SK-N-SH treated with all-trans-retinoic acid at 6 μM for 48 hours (cell line): ENCODE data around the gene LRRC58.

ENCODE experiments used
- ATAC-seq: fragments of 200-7000 bp; cut with Tn5 transposase; 3 replicates; pipeline ENCODE4 v1.9.1; 2020; ENCODE audit warnings: mild to moderate bottlenecking, moderate library complexity
- ARNTL ChIP-seq: fragments of 450-650 bp; formaldehyde crosslinking; IDR thresholded peaks from 2 replicates; pipeline ENCODE4 v1.5.0; 2020; ENCODE audit warnings: low read depth, mild to moderate bottlenecking, moderate library complexity, borderline replicate concordance
- BACH2 ChIP-seq: fragments of 250-450 bp; sonication (Bioruptor Pico); IDR thresholded peaks from 2 replicates; pipeline ENCODE4 v1.9.0; 2021; ENCODE audit warnings: mild to moderate bottlenecking, borderline replicate concordance
- CSDC2 ChIP-seq: fragments of 250-450 bp; sonication (Bioruptor Pico); IDR thresholded peaks from 2 replicates; pipeline ENCODE4 v1.5.0; 2020; ENCODE audit warnings: mild to moderate bottlenecking, moderate library complexity
- CSRNP3 ChIP-seq: fragments of 250-450 bp; sonication (Bioruptor Pico); IDR thresholded peaks from 2 replicates; pipeline ENCODE4 v1.5.1; 2021; ENCODE audit warnings: mild to moderate bottlenecking, moderate library complexity
- ESRRG ChIP-seq: fragments of 250-450 bp; sonication (Bioruptor Pico); IDR thresholded peaks from 2 replicates; pipeline ENCODE4 v1.6.1; 2021; ENCODE audit warnings: mild to moderate bottlenecking
- GLIS3 ChIP-seq: fragments of 250-450 bp; sonication (Bioruptor Pico); IDR thresholded peaks from 2 replicates; pipeline ENCODE4 v1.5.0; 2020; ENCODE audit warnings: mild to moderate bottlenecking, moderate library complexity
- ISL1 ChIP-seq: fragments of 250-450 bp; sonication (Bioruptor Pico); IDR thresholded peaks from 2 replicates; pipeline ENCODE4 v2.1.2; 2022; ENCODE audit warnings: mild to moderate bottlenecking, moderate library complexity
- PATZ1 ChIP-seq: fragments of 250-450 bp; sonication (Bioruptor Pico); IDR thresholded peaks from 2 replicates; pipeline ENCODE4 v1.8.0; 2020; ENCODE audit warnings: mild to moderate bottlenecking, moderate library complexity, borderline replicate concordance
- PPARA ChIP-seq: fragments of 250-450 bp; sonication (Bioruptor Pico); IDR thresholded peaks from 2 replicates; pipeline ENCODE4 v1.5.0; 2020; ENCODE audit warnings: mild to moderate bottlenecking, borderline replicate concordance
- RARB ChIP-seq: fragments of 250-450 bp; sonication (Bioruptor Pico); IDR thresholded peaks from 2 replicates; pipeline ENCODE4 v1.8.0; 2021; ENCODE audit warnings: mild to moderate bottlenecking, moderate library complexity
- SNAI2 ChIP-seq: fragments of 250-450 bp; sonication (Bioruptor Pico); IDR thresholded peaks from 2 replicates; pipeline ENCODE4 v1.5.0; 2020; ENCODE audit warnings: mild to moderate bottlenecking, moderate library complexity
- TCF4 ChIP-seq: fragments of 250-450 bp; sonication (Bioruptor Pico); IDR thresholded peaks from 2 replicates; pipeline ENCODE4 v1.8.0; 2021; ENCODE audit warnings: mild to moderate bottlenecking, moderate library complexity, borderline replicate concordance
- TOX ChIP-seq: fragments of 250-450 bp; sonication (Bioruptor Pico); IDR thresholded peaks from 2 replicates; pipeline ENCODE4 v1.8.0; 2021; ENCODE audit warnings: mild to moderate bottlenecking, moderate library complexity, borderline replicate concordance
- TSHZ2 ChIP-seq: fragments of 250-450 bp; sonication (Bioruptor Pico); IDR thresholded peaks from 2 replicates; pipeline ENCODE4 v1.5.0; 2020; ENCODE audit warnings: mild to moderate bottlenecking, moderate library complexity
- ZC3H10 ChIP-seq: fragments of 250-450 bp; sonication (Bioruptor Pico); IDR thresholded peaks from 2 replicates; pipeline ENCODE4 v1.5.1; 2021; ENCODE audit warnings: mild to moderate bottlenecking, moderate library complexity
- ZFP3 ChIP-seq: fragments of 250-450 bp; sonication (Bioruptor Pico); IDR thresholded peaks from 2 replicates; pipeline ENCODE4 v1.5.0; 2020; ENCODE audit warnings: mild to moderate bottlenecking, moderate library complexity
- ZFP30 ChIP-seq: fragments of 450-650 bp; formaldehyde crosslinking; IDR thresholded peaks from 2 replicates; pipeline ENCODE4 v1.5.0; 2022; ENCODE audit warnings: mild to moderate bottlenecking, moderate library complexity
- ZNF565 ChIP-seq: fragments of 450-650 bp; formaldehyde crosslinking; conservative IDR thresholded peaks from 2 replicates; pipeline ENCODE4 v1.5.0; 2020; ENCODE audit warnings: low read depth, mild to moderate bottlenecking, moderate library complexity
- ZNF70 ChIP-seq: fragments of 450-650 bp; formaldehyde crosslinking; IDR thresholded peaks from 2 replicates; pipeline ENCODE4 v1.5.0; 2020; ENCODE audit warnings: mild to moderate bottlenecking, moderate library complexity
- ZNF8 ChIP-seq: fragments of 450-650 bp; formaldehyde crosslinking; IDR thresholded peaks from 2 replicates; pipeline ENCODE4 v1.5.0; 2020; ENCODE audit warnings: mild to moderate bottlenecking, moderate library complexity
- TF ChIP-seq, protein P1 (sequence below): fragments of 250-450 bp; sonication (Bioruptor Pico); IDR thresholded peaks from 2 replicates; pipeline ENCODE4 v1.5.1; 2020; ENCODE audit warnings: low read depth, mild to moderate bottlenecking, moderate library complexity
- TF ChIP-seq, protein P2 (sequence below): fragments of 250-450 bp; sonication (Bioruptor Pico); IDR thresholded peaks from 2 replicates; pipeline ENCODE4 v1.8.0; 2021; ENCODE audit warnings: low read depth, mild to moderate bottlenecking, moderate library complexity, borderline replicate concordance

LRRC58 gene

GRCh38 chr3:120289636-120290035 lies 59.5 kb downstream of the LRRC58 start (continued):
- TF ChIP-seq RARB (CRISPR knock-in tag) (no peak), SNAI2 (CRISPR knock-in tag) (no peak), TOX (no peak), ZFP3 (no peak)
- TF ChIP-seq, all 23 proteins: peak for 0

DNA sequence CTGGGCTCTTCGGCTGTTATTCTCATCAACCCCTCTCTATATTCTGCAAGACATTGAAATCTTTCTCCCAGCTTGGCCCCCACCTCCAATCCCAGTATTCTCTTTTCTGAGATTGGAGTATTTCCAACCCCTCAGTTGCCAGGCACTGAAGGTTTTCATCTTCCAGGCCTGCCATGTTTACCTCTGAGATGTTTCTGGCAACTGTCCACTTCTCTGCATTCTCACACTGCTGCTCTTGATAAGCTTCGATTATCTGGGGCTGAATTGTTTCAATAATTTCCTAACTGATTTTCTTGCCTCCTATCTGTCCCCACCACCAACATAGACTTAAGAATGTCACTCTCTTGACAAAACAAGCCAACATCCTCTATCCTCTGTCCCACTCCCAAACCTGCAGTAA lies 62.7 kb downstream of the LRRC58 start:
- no peak for ATAC-seq
- no peak for TF ChIP-seq RARB (CRISPR knock-in tag)
- no peak for TF ChIP-seq ESRRG (CRISPR knock-in tag)
- TF ChIP-seq ZNF70: no peak
- TF ChIP-seq ZC3H10 (CRISPR knock-in tag): no peak
- TF ChIP-seq ARNTL (CRISPR knock-in tag): no peak
- no peak for TF ChIP-seq CSRNP3
- TF ChIP-seq ISL1: no peak
- TF ChIP-seq SNAI2 (CRISPR knock-in tag): no peak
- no peak for TF ChIP-seq CSDC2 (CRISPR knock-in tag)
- no peak for TF ChIP-seq BACH2
- TF ChIP-seq ZNF565 (CRISPR knock-in tag): no peak
- TF ChIP-seq ZFP3: no peak
- no peak for TF ChIP-seq TOX
- TF ChIP-seq TSHZ2: no peak
- TF ChIP-seq, protein P1, sequence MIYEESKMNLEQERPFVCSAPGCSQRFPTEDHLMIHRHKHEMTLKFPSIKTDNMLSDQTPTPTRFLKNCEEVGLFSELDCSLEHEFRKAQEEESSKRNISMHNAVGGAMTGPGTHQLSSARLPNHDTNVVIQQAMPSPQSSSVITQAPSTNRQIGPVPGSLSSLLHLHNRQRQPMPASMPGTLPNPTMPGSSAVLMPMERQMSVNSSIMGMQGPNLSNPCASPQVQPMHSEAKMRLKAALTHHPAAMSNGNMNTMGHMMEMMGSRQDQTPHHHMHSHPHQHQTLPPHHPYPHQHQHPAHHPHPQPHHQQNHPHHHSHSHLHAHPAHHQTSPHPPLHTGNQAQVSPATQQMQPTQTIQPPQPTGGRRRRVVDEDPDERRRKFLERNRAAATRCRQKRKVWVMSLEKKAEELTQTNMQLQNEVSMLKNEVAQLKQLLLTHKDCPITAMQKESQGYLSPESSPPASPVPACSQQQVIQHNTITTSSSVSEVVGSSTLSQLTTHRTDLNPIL (CRISPR knock-in tag): no peak
- TF ChIP-seq GLIS3: no peak
- no peak for TF ChIP-seq ZFP30 (CRISPR knock-in tag)
- TF ChIP-seq ZNF8: no peak
- TF ChIP-seq, protein P2, sequence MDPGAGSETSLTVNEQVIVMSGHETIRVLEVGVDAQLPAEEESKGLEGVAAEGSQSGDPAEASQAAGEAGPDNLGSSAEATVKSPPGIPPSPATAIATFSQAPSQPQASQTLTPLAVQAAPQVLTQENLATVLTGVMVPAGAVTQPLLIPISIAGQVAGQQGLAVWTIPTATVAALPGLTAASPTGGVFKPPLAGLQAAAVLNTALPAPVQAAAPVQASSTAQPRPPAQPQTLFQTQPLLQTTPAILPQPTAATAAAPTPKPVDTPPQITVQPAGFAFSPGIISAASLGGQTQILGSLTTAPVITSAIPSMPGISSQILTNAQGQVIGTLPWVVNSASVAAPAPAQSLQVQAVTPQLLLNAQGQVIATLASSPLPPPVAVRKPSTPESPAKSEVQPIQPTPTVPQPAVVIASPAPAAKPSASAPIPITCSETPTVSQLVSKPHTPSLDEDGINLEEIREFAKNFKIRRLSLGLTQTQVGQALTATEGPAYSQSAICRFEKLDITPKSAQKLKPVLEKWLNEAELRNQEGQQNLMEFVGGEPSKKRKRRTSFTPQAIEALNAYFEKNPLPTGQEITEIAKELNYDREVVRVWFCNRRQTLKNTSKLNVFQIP: no peak
- TF ChIP-seq PPARA (CRISPR knock-in tag): no peak

- no peak for ATAC-seq
Measured at GRCh38 chr3:120285508-120285841, 63.7 kb downstream of the LRRC58 start.

DNA sequence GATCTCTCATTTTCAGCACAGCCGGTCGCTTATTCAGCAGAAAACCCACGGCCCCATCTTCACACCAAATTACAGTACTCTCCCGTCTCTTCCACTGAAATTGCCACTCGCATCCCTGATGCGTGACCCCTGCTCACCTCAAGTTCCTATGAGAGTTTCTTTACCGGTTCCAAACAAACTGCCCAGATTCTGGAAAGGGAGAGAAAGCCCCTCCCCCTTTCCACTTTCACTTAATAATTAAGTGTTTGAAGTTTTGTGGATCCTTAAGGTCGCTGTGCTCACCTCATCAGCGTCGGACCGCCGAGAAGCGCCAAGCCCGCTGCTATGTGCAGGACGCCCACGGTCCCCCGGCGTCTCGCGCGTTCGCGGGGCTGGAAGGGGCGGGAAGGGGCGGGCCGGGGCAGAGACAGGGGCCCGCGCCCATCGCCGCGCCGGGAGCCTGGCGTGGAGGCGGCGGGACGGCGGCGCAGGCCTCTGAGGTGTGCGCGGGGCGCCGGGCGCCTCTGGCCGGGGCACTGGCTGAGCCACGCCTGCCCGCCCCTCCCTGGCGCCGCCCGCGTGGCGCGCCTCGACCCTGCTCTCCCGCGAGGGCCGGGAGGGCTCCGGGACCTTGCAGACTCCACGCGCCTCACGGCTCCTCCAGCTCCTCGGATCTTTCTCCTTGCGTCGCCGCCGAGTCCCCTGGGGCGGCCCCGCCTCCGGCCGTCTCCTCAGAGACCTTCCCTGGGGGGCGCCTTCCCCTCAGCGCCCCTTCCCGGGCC lies 64.2 kb downstream of the LRRC58 start, which contains the start of gene GPR156:
TSS of gene GPR156 (minus strand) at position 476 of the 761 bp plus-strand sequence. CDS start 41,124 bp downstream, outside the sequence.
- ATAC-seq: peak; percentile 86
- TF ChIP-seq ZNF70 (no peak), TCF4 (no peak), ZNF565 (CRISPR knock-in tag) (no peak), ZNF8 (no peak), TSHZ2 (no peak), PATZ1 (CRISPR knock-in tag) (no peak), PPARA (CRISPR knock-in tag) (no peak), CSDC2 (CRISPR knock-in tag) (no peak)
- TF ChIP-seq, protein P1 (CRISPR knock-in tag): no peak

More at GRCh38 chr3:120285508-120285841, 63.7 kb downstream of the LRRC58 start:
- TF ChIP-seq SNAI2 (CRISPR knock-in tag): no peak
